Activated T-cell treated with anti-CD3 and anti-CD28 coated beads, Interleukin-2, amount 50 U/mL, for 24 hours (primary cell): ENCODE results near the gene LRRN3.

ENCODE experiments used
- DNase-seq: peaks from one replicate; pipeline ENCODE4 v3.0.0-alpha.2; 2020
- H3K27ac Mint-ChIP-seq: 2 replicates; pipeline ENCODE4 v1.8.0; 2020; ENCODE audit warnings: mild to moderate bottlenecking, mixed read lengths
- H3K27me3 Mint-ChIP-seq: 2 replicates; pipeline ENCODE4 v1.8.0; 2020; ENCODE audit warnings: mixed read lengths
- H3K36me3 Mint-ChIP-seq: 2 replicates; pipeline ENCODE4 v1.8.0; 2020; ENCODE audit warnings: low read depth, mixed read lengths
- H3K4me1 Mint-ChIP-seq: 2 replicates; pipeline ENCODE4 v1.8.0; 2020; ENCODE audit warnings: low read depth, mixed read lengths
- H3K4me3 Mint-ChIP-seq: 2 replicates; pipeline ENCODE4 v1.8.0; 2020; ENCODE audit warnings: mild to moderate bottlenecking, moderate library complexity, mixed read lengths
- H3K9me3 Mint-ChIP-seq: 2 replicates; pipeline ENCODE4 v1.8.0; 2020; ENCODE audit warnings: mixed read lengths

LRRN3 gene

GRCh38 chr7:111089822-111090426, 1.0 kb upstream of the LRRN3 start:
- no peak for DNase-seq
- H3K27ac Mint-ChIP-seq, result peak overlapping the region; percentile 88
- H3K4me1 Mint-ChIP-seq, result peaks cover 92% of the 10 kb centered on the region
- H3K36me3 Mint-ChIP-seq, result peaks cover 39% of the 10 kb centered on the region
- peaks cover 7% of the 10 kb centered on the region for H3K9me3 Mint-ChIP-seq
- H3K4me3 Mint-ChIP-seq, result peak overlapping the region; percentile 36
- H3K27me3 Mint-ChIP-seq, result no peaks in the 10 kb centered on the region

- Mint-ChIP-seq H3K4me1 (peaks cover 88% of the 10 kb centered on the region), H3K36me3 (peaks cover 46% of the 10 kb centered on the region), H3K4me3 (peak overlapping the region; percentile 89), H3K27ac (peak overlapping the region; percentile 88), H3K27me3 (no peaks in the 10 kb centered on the region), H3K9me3 (no peaks in the 10 kb centered on the region)
- no peak for DNase-seq
Measured at GRCh38 chr7:111091593-111092358, 849 bp downstream of the LRRN3 start.

GRCh38 chr7:111092406-111093236, 1.7 kb downstream of the LRRN3 start:
- Mint-ChIP-seq H3K36me3 (peaks cover 48% of the 10 kb centered on the region), H3K4me3 (peak overlapping the region; percentile 89), H3K4me1 (peaks cover 87% of the 10 kb centered on the region), H3K9me3 (no peaks in the 10 kb centered on the region), H3K27ac (peak overlapping the region; percentile 88), H3K27me3 (no peaks in the 10 kb centered on the region)
- no peak for DNase-seq

GRCh38 chr7:111093496-111093895, 2.6 kb downstream of the LRRN3 start:
- H3K27ac Mint-ChIP-seq, result peak overlapping the region; percentile 88
- peaks cover 87% of the 10 kb centered on the region for H3K4me1 Mint-ChIP-seq
- H3K36me3 Mint-ChIP-seq, result peaks cover 57% of the 10 kb centered on the region
- H3K4me3 Mint-ChIP-seq, result peak overlapping the region; percentile 89
- no peaks in the 10 kb centered on the region for H3K27me3 Mint-ChIP-seq
- no peaks in the 10 kb centered on the region for H3K9me3 Mint-ChIP-seq
- DNase-seq, result no peak

- Mint-ChIP-seq H3K4me1 (peaks cover 88% of the 10 kb centered on the region), H3K27me3 (no peaks in the 10 kb centered on the region), H3K36me3 (peaks cover 59% of the 10 kb centered on the region), H3K9me3 (no peaks in the 10 kb centered on the region), H3K4me3 (peak overlapping the region; percentile 89), H3K27ac (peak overlapping the region; percentile 88)
- DNase-seq, result no peak
Measured at GRCh38 chr7:111094419-111094818, 3.5 kb downstream of the LRRN3 start.

GRCh38 chr7:111096997-111097396, 6.1 kb downstream of the LRRN3 start:
- no peak overlapping the region for H3K4me3 Mint-ChIP-seq

GRCh38 chr7:111098011-111098925, 7.3 kb downstream of the LRRN3 start:
- peak; percentile 65 for DNase-seq
- Mint-ChIP-seq H3K4me3 (peak overlapping the region; percentile 60), H3K27me3 (no peaks in the 10 kb centered on the region), H3K4me1 (peaks cover 71% of the 10 kb centered on the region), H3K36me3 (peaks cover 76% of the 10 kb centered on the region), H3K27ac (peak overlapping the region; percentile 88), H3K9me3 (no peaks in the 10 kb centered on the region)

More at GRCh38 chr7:111096997-111097396, 6.1 kb downstream of the LRRN3 start:
- Mint-ChIP-seq H3K9me3 (no peaks in the 10 kb centered on the region), H3K27me3 (no peaks in the 10 kb centered on the region), H3K27ac (peak overlapping the region; percentile 90), H3K4me1 (peaks cover 77% of the 10 kb centered on the region), H3K36me3 (peaks cover 74% of the 10 kb centered on the region)
- no peak for DNase-seq

GRCh38 chr7:111098926-111099250, 8.0 kb downstream of the LRRN3 start:
- DNase-seq, result no peak
- H3K4me3 Mint-ChIP-seq, result peak overlapping the region; percentile 18
- H3K9me3 Mint-ChIP-seq, result no peaks in the 10 kb centered on the region
- H3K36me3 Mint-ChIP-seq, result peaks cover 77% of the 10 kb centered on the region
- H3K4me1 Mint-ChIP-seq, result peaks cover 71% of the 10 kb centered on the region
- H3K27ac Mint-ChIP-seq, result no peak overlapping the region
- H3K27me3 Mint-ChIP-seq, result no peaks in the 10 kb centered on the region

- no peaks in the 10 kb centered on the region for H3K27me3 Mint-ChIP-seq
- peaks cover 73% of the 10 kb centered on the region for H3K36me3 Mint-ChIP-seq
- H3K4me3 Mint-ChIP-seq, result no peak overlapping the region
- no peak for DNase-seq
- H3K27ac Mint-ChIP-seq, result peak overlapping the region; percentile 84
- H3K4me1 Mint-ChIP-seq, result peaks cover 69% of the 10 kb centered on the region
- no peaks in the 10 kb centered on the region for H3K9me3 Mint-ChIP-seq
Measured at GRCh38 chr7:111101856-111102646, 11.1 kb downstream of the LRRN3 start.

- H3K27ac Mint-ChIP-seq, result peak overlapping the region; percentile 8
- no peak for DNase-seq
- no peak overlapping the region for H3K4me3 Mint-ChIP-seq
- H3K27me3 Mint-ChIP-seq, result no peaks in the 10 kb centered on the region
- peaks cover 70% of the 10 kb centered on the region for H3K4me1 Mint-ChIP-seq
- H3K36me3 Mint-ChIP-seq, result peaks cover 70% of the 10 kb centered on the region
- H3K9me3 Mint-ChIP-seq, result no peaks in the 10 kb centered on the region
Measured at GRCh38 chr7:111103136-111103535, 12.2 kb downstream of the LRRN3 start.

GRCh38 chr7:111103678-111104274, 12.8 kb downstream of the LRRN3 start:
- peaks cover 69% of the 10 kb centered on the region for H3K36me3 Mint-ChIP-seq
- peak overlapping the region; percentile 81 for H3K27ac Mint-ChIP-seq
- no peak overlapping the region for H3K4me3 Mint-ChIP-seq
- no peak for DNase-seq
- H3K4me1 Mint-ChIP-seq, result peaks cover 65% of the 10 kb centered on the region
- H3K9me3 Mint-ChIP-seq, result no peaks in the 10 kb centered on the region
- H3K27me3 Mint-ChIP-seq, result no peaks in the 10 kb centered on the region

- Mint-ChIP-seq H3K4me1 (peaks cover 66% of the 10 kb centered on the region), H3K27ac (peak overlapping the region; percentile 81), H3K9me3 (no peaks in the 10 kb centered on the region), H3K27me3 (no peaks in the 10 kb centered on the region), H3K4me3 (no peak overlapping the region), H3K36me3 (peaks cover 75% of the 10 kb centered on the region)
- no peak for DNase-seq
Measured at GRCh38 chr7:111104710-111105109, 13.8 kb downstream of the LRRN3 start.

- H3K9me3 Mint-ChIP-seq, result no peaks in the 10 kb centered on the region
- no peak for DNase-seq
- no peak overlapping the region for H3K27ac Mint-ChIP-seq
- peaks cover 66% of the 10 kb centered on the region for H3K4me1 Mint-ChIP-seq
- peaks cover 74% of the 10 kb centered on the region for H3K36me3 Mint-ChIP-seq
- no peak overlapping the region for H3K4me3 Mint-ChIP-seq
- no peaks in the 10 kb centered on the region for H3K27me3 Mint-ChIP-seq
Measured at GRCh38 chr7:111105269-111105668, 14.3 kb downstream of the LRRN3 start.
